ENCODE results near the gene MYO3B.

DNA sequence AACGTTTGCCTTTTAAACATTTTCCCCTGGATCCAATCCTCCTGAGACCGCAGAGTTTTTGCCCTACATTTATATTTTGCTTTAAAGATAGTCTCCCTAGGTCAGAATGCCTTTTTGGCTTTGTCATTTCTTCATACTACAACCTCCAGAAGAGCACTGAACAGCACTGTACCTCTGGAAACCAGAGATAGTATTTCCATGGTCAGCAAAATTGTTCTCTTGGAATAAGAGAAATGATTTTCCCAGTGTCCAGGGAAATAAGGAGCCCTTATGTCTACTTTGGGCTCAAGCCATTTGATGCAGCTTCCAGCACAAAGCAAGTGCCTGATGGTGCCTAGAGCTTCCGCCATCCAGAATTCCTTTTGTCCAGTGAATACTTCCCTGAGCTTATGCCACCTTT is 461.7 kb downstream of the MYO3B start:
- TF ChIP-seq CTCF (IDR thresholded peaks at IDR 0.05; ENCODE audit: borderline replicate concordance, extremely low read depth, low read length, poor library complexity, severe bottlenecking) = no peak
- no peak for TF ChIP-seq EZH2 (IDR thresholded peaks at IDR 0.05; ENCODE audit: borderline replicate concordance, low read depth, low read length, severe bottlenecking)

Data from DND-41 (cell line).